CD14-positive monocyte (primary cell): ENCODE results near the gene MACF1. TPM values are rescaled to one million over a fixed set of nuclear protein-coding genes. Genes with fewer than 3 reads are reported as not detected.

Source experiments
- DNase-seq, 3 donors: peaks; one replicate each; pipeline ENCODE4 v3.0.0-alpha.2; 2011 to 2022
- H2AFZ ChIP-seq: 2 replicates; pipeline ENCODE4 v1.6.0; 2012; ENCODE audit warnings: mild to moderate bottlenecking, low read depth, low read length, inconsistent platforms; ENCODE audit not compliant: insufficient read depth, poor library complexity, severe bottlenecking
- H3K27ac ChIP-seq, 2 donors: 1 replicate in 1 of 2; 2 replicates in 1 of 2; pipeline ENCODE4 v1.5.1; 2012 to 2013; ENCODE audit warnings: low read length in 2 of 2, control low read depth in 1 of 2, inconsistent platforms in 1 of 2, low read depth in 1 of 2, mild to moderate bottlenecking in 1 of 2
- H3K27me3 ChIP-seq, 2 donors: one replicate each; pipeline versions ENCODE4 v1.6.0 to v1.6.1; 2011 to 2013; ENCODE audit warnings: low read length in 2 of 2; ENCODE audit not compliant: control insufficient read depth in 2 of 2, insufficient read depth in 2 of 2
- H3K36me3 ChIP-seq, 2 donors: replicated peaks in 1 of 2; 1 replicate in 1 of 2; 2 replicates in 1 of 2; pipeline versions ENCODE4 v1.5.1 to v1.6.1; 2012 to 2013; ENCODE audit warnings: low read length in 2 of 2, control low read depth in 1 of 2, inconsistent platforms in 1 of 2, mild to moderate bottlenecking in 1 of 2; ENCODE audit not compliant: insufficient read depth in 2 of 2, control insufficient read depth in 1 of 2
- H3K4me1 ChIP-seq, 2 donors: 1 replicate in 1 of 2; 2 replicates in 1 of 2; pipeline versions ENCODE4 v1.5.1 to v1.6.1; 2012 to 2013; ENCODE audit warnings: low read length in 2 of 2, control low read depth in 1 of 2, inconsistent platforms in 1 of 2, mild to moderate bottlenecking in 1 of 2, moderate library complexity in 1 of 2; ENCODE audit not compliant: insufficient read depth in 2 of 2, control insufficient read depth in 1 of 2
- H3K4me2 ChIP-seq: replicated peaks from 2 replicates; pipeline ENCODE3; 2012; ENCODE audit warnings: low read length, moderate library complexity, mild to moderate bottlenecking; ENCODE audit not compliant: poor library complexity, severe bottlenecking; ENCODE audit errors: extremely low read depth
- H3K4me3 ChIP-seq, 3 experiments: fragments of 200-600 bp in 1 of 3; sonication (generic) in 1 of 3; replicated peaks in 1 of 3; 1 replicate in 2 of 3; 2 replicates in 1 of 3; pipeline ENCODE4 v1.5.1; 2011 to 2013; ENCODE audit warnings: low read length in 3 of 3, mild to moderate bottlenecking in 3 of 3, control low read depth in 2 of 3, low read depth in 2 of 3, inconsistent platforms in 1 of 3, moderate library complexity in 1 of 3
- H3K79me2 ChIP-seq: 2 replicates; pipeline ENCODE4 v1.6.0; 2012; ENCODE audit warnings: mild to moderate bottlenecking, control low read depth, inconsistent platforms, low read length, moderate library complexity; ENCODE audit not compliant: insufficient read depth
- H3K9ac ChIP-seq: 2 replicates; pipeline ENCODE4 v1.6.0; 2017; ENCODE audit warnings: low read length, mild to moderate bottlenecking; ENCODE audit not compliant: insufficient read depth, poor library complexity, severe bottlenecking
- H3K9me3 ChIP-seq, 2 donors: replicated peaks in 1 of 2; 1 replicate in 1 of 2; 2 replicates in 1 of 2; pipeline versions ENCODE4 v1.5.1 to v1.6.1; 2012 to 2013; ENCODE audit warnings: low read length in 2 of 2, control low read depth in 1 of 2; ENCODE audit not compliant: control insufficient read depth in 1 of 2, insufficient read depth in 1 of 2
- H4K20me1 ChIP-seq: 2 replicates; pipeline ENCODE4 v1.6.0; 2012; ENCODE audit warnings: mild to moderate bottlenecking, low read length, control low read depth, moderate library complexity; ENCODE audit not compliant: insufficient read depth
- H3K27ac Mint-ChIP-seq, 7 donors: one replicate each; pipeline ENCODE4 v1.8.0; 2020; ENCODE audit warnings: mild to moderate bottlenecking in 7 of 7, mixed read lengths in 7 of 7, moderate library complexity in 6 of 7, inconsistent platforms in 2 of 7
- H3K27me3 Mint-ChIP-seq, 3 donors: one replicate each; pipeline ENCODE4 v1.8.0; 2021 to 2022; ENCODE audit warnings: low read depth in 3 of 3, mild to moderate bottlenecking in 3 of 3, mixed read lengths in 3 of 3, moderate library complexity in 3 of 3, inconsistent platforms in 1 of 3
- H3K36me3 Mint-ChIP-seq, 2 donors: one replicate each; pipeline ENCODE4 v1.8.0; 2020; ENCODE audit warnings: mixed read lengths in 2 of 2, inconsistent platforms in 1 of 2, mild to moderate bottlenecking in 1 of 2
- H3K4me1 Mint-ChIP-seq: one replicate; pipeline ENCODE4 v1.8.0; 2020; ENCODE audit warnings: mild to moderate bottlenecking, mixed read lengths
- H3K4me3 Mint-ChIP-seq, 2 donors: one replicate each; pipeline ENCODE4 v1.8.0; 2020; ENCODE audit warnings: mild to moderate bottlenecking in 2 of 2, mixed read lengths in 2 of 2, moderate library complexity in 1 of 2
- H3K9me3 Mint-ChIP-seq, 7 donors: one replicate each; pipeline ENCODE4 v1.8.0; 2020 to 2022; ENCODE audit warnings: mixed read lengths in 7 of 7, mild to moderate bottlenecking in 6 of 7, moderate library complexity in 6 of 7, inconsistent platforms in 2 of 7
- WGBS: methylation state at CpG from one replicate; pipeline ENCODE4 v1.1.5; 2013; ENCODE audit warnings: missing lambda C conversion rate; ENCODE audit not compliant: insufficient coverage; 5-methylcytosine and 5-hydroxymethylcytosine counted together
- intact Hi-C, 2 donors: fragments of 100-400 bp; cut with micrococcal nuclease; formaldehyde crosslinking; loops; one replicate each; pipeline versions ENCODE4 v1.15.0 to v1.15.1; 2023
- polyA plus RNA-seq, 3 donors: library from polyadenylated mRNA; depleted of rRNA in 1 of 3; unstranded in 2 of 3; stranded (reverse) in 1 of 3; fragments of 300-500 nt in 2 of 3; fragments of >200 nt in 1 of 3; fragmentation: Illumina TruSeq in 2 of 3; gene quantifications; 1 replicate in 2 of 3; 2 replicates in 1 of 3; pipeline ENCODE4 v1.2.3, GENCODE V29; 2012 to 2021
- TF ChIP-seq, protein P1 (sequence below): fragments of 200-600 bp; IDR thresholded peaks from one replicate; pipeline ENCODE4 v1.8.0; 2022; ENCODE audit warnings: antibody characterized with exemption, mild to moderate bottlenecking

MACF1 gene
- polyA plus RNA-seq, 3 donors = 3.4 to 36.8 (median 4.5) TPM

DNA sequence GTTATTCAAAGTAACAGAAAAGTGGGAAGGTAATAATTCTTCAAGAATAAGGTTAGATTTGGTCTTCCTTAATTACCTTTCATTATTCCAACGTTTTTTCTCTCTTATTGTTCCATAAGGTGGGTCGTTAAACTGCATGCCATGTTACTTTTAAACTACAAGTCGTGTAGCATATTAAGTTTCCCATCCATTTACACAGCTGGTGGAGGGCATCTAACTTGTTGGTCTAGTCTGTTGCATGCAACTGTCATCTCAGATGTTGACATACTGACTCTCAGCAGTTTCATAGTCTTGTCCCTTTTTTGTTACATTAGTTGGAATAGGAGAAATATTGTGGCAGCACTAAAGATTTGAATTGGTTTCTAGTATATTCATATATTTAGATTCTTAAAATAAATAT is 232.3 kb downstream of the MACF1 start:
- no peak overlapping the region for H3K4me3 ChIP-seq
- no peaks in the 10 kb centered on the region for H4K20me1 ChIP-seq
- H3K9ac ChIP-seq = no peak overlapping the region
- H3K79me2 ChIP-seq = no peaks in the 10 kb centered on the region
- peaks cover 92 to 94% of the 10 kb centered on the region in 2 donors for H3K36me3 ChIP-seq
- H3K4me1 ChIP-seq = no peaks in the 10 kb centered on the region
- Mint-ChIP-seq H3K4me3 (no peak overlapping the region), H3K36me3 (peaks cover 78 to 91% of the 10 kb centered on the region in 2 donors), H3K4me1 (no peaks in the 10 kb centered on the region), H3K27me3 (no peaks in the 10 kb centered on the region), H3K9me3 (no peaks in the 10 kb centered on the region), H3K27ac (no peak overlapping the region)
- intact Hi-C loops = no loop called here
- TF ChIP-seq, protein P1, sequence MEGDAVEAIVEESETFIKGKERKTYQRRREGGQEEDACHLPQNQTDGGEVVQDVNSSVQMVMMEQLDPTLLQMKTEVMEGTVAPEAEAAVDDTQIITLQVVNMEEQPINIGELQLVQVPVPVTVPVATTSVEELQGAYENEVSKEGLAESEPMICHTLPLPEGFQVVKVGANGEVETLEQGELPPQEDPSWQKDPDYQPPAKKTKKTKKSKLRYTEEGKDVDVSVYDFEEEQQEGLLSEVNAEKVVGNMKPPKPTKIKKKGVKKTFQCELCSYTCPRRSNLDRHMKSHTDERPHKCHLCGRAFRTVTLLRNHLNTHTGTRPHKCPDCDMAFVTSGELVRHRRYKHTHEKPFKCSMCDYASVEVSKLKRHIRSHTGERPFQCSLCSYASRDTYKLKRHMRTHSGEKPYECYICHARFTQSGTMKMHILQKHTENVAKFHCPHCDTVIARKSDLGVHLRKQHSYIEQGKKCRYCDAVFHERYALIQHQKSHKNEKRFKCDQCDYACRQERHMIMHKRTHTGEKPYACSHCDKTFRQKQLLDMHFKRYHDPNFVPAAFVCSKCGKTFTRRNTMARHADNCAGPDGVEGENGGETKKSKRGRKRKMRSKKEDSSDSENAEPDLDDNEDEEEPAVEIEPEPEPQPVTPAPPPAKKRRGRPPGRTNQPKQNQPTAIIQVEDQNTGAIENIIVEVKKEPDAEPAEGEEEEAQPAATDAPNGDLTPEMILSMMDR = no peak
- H3K27ac ChIP-seq = no peak overlapping the region
- H3K27me3 ChIP-seq = no peaks in the 10 kb centered on the region
- no peak overlapping the region for H3K4me2 ChIP-seq
- no peak for DNase-seq
- no CpG with 5 or more reads among the region's 3 CpGs for WGBS
- no peak overlapping the region for H2AFZ ChIP-seq
- no peaks in the 10 kb centered on the region for H3K9me3 ChIP-seq

DNA sequence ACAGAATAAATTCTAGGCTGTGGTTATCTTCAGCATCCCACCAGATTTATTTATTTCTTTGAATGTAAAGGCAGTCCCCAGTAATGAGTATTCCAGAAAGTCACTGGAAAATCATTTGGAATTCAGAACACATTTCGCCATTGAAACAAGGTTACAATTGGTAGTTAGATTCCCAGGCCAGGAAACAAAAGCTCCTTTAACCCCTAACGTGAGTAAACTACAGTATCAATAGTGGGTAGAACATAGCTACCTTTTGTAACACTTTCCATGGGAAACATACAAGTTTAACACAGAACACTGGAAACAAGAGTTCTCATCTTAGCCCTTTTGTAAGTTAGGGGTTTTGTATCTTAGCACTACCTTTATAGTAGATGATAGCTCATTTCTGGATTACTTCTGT is 233.5 kb downstream of the MACF1 start:
- DNase-seq = no peak
- H3K27ac Mint-ChIP-seq = no peak overlapping the region
- H3K27me3 Mint-ChIP-seq = no peaks in the 10 kb centered on the region
- TF ChIP-seq, protein P1 = no peak
- intact Hi-C loops = no loop called here
- WGBS = no CpG with 5 or more reads among the region's 2 CpGs
- H3K9me3 Mint-ChIP-seq = no peaks in the 10 kb centered on the region
- H3K9ac ChIP-seq = no peak overlapping the region
- H3K36me3 Mint-ChIP-seq = peaks cover 78 to 92% of the 10 kb centered on the region in 2 donors
- no peaks in the 10 kb centered on the region for H3K4me1 ChIP-seq
- no peaks in the 10 kb centered on the region for H3K9me3 ChIP-seq
- no peak overlapping the region for H3K4me3 Mint-ChIP-seq
- H3K79me2 ChIP-seq = no peaks in the 10 kb centered on the region
- no peak overlapping the region for H3K27ac ChIP-seq
- H3K4me2 ChIP-seq = no peak overlapping the region
- H4K20me1 ChIP-seq = no peaks in the 10 kb centered on the region
- H3K4me1 Mint-ChIP-seq = no peaks in the 10 kb centered on the region
- no peak overlapping the region for H2AFZ ChIP-seq
- no peak overlapping the region for H3K4me3 ChIP-seq
- H3K36me3 ChIP-seq = peaks cover 92 to 94% of the 10 kb centered on the region in 2 donors
- no peaks in the 10 kb centered on the region for H3K27me3 ChIP-seq
